GM19372 (cell line): ENCODE data around the gene PIGM.

Experiments used
- ATAC-seq: cut with Tn5 transposase; IDR thresholded peaks from one replicate; pipeline ENCODE4 v1.9.1; 2021; ENCODE audit warnings: mild to moderate bottlenecking, low read depth, moderate library complexity; ENCODE audit not compliant: unreplicated experiment

Gene PIGM

DNA sequence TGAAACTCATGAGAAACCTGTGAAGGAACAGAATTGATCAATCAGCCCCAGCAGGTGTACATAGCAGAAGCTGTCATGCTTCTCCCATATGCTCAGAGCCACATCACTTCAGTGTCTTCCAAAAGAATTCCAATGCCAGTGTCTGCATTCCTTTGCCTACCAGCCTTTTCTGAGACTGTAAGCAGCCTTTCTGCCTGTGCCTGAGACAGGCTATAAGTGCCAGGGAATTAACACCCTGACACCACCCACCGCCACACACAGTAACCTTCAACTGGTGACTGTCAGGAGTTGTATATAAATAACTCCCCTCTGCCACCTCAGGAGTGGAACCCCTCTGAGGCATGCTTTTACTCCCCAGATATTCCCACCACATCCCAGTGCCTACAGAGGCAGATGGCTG lies 39.6 kb downstream of the PIGM start:
- ATAC-seq, result no peak

DNA sequence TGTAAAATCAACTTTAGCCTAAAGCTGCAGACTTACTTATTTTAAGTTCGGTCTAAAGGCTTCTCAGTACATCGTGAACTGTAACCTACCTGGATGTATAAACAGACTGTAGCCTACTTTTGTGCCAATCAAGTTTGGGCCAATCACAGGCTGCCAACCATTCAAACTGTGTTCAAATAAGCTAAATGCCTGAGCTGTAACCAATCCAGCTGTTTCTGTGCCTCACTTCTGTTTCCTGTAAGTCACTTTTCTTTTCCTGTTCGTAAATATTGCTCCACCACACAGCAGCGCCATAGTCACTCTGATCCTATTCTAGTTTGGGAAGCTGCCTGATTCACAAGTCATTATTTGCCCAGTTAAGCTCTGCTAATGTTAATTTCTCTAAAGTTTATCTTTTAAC lies 40.3 kb downstream of the PIGM start:
- ATAC-seq, result no peak

DNA sequence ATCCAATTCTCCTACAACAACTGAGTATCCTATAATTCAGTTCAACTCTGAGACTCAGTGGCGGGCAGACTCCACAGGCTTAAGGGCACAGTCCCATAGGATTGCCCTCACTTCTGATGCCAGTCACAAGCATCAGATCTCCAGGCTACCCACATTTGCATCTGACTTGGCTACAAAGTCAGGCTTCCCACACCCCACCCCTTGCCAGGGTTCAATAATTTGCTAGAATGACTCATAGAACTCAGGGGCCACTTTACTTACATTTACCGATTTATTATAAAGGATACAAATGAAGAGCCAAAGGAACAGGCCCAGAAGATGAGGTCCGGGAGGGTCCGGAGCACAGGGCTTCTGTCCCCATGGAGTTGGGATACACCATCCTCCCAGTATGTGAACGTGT lies 41.8 kb downstream of the PIGM start:
- ATAC-seq, result no peak

DNA sequence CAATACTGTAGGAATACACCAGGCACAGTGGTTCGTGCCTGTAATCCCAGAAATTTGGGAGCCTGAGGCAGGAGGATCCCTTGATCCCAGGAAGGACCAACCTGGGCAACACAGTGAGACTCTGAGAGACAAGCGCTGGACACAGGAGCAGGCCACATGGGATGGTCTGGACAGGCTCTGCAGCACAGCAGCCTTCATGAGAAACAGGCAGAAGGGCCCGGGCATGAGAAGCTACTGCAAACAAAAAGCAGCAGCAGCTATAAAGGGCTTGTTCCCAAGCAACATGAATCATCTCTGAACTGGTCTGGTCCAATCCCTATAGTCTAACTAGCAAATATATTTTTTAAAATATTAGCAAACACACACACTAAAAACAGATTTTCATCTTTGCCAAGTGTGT lies 42.2 kb downstream of the PIGM start:
- ATAC-seq, result no peak

DNA sequence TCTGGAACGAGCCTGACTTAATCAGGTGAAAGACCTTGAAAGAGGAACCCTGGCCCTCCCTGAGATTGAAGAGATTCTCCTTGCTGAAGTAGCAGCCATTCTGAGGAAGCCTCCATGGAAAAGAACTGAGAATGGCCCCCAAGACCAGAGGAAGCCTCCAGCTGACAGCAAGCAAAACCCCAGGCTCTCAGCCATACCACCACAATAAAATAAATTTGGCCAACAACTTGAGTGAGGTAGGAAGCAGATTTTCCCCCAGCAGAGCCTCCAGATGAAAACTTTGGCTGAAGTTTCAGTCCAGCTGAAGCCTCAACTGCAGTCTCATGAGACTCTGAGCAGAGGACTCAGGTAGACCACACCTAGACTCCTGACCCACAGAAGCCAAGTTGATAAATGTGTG lies 43.8 kb downstream of the PIGM start:
- no peak for ATAC-seq

DNA sequence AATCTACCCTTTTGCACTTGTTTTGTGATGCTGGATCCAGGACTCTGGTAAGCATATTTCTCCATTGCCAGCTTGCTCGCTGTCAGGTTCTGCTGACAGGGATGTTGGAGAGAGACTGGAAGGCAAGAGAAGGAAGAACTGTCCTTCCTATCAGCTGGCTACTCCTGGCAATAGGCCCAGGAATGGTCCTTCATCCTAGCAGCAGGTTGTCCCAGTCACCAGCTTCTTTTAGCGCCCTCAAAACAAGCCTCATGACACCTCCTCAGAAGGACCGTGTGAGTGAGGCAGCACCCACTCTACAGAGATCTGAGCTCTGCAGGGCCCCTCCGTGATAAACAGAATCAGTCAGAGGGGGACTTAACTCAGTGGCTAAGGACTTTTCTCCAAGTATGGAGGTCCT lies 44.6 kb downstream of the PIGM start:
- no peak for ATAC-seq

DNA sequence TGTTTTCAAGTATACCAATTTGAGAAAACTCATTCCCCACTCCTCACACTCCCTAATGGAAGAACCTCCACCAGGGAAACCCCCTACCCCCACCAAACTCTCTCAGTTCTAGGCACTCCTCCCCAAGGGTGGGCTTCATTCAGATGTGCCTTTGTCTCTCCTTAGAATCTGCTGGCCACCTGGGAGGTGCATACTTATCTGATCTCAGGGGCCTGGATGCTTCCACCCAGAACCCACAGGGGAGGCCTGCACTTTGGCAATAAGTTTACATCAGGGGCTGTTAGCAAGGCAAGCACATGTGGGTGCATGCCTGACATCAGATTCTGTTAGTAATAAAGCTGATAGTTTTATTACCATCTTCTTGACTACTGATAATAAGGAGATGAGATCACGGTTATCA lies 45.3 kb downstream of the PIGM start:
- ATAC-seq, result no peak

DNA sequence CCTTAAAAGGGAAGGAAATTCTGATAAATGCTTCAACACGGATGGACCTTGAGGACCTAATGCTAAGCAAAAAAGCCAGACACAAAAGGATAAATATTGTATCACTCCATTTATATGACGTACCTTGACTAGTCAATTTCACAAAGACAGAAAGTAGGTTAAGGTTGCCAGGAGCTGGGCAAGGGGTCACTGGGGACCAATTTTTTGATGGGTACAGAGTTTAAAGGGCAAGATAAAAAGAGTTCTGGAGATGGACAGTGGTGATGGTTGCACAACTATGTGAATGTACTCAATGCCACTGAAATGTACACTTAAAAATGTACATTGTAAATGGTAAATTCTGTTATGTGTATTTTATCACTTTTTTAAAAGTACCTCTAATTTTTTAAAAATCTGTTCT lies 45.7 kb downstream of the PIGM start:
- ATAC-seq, result no peak

DNA sequence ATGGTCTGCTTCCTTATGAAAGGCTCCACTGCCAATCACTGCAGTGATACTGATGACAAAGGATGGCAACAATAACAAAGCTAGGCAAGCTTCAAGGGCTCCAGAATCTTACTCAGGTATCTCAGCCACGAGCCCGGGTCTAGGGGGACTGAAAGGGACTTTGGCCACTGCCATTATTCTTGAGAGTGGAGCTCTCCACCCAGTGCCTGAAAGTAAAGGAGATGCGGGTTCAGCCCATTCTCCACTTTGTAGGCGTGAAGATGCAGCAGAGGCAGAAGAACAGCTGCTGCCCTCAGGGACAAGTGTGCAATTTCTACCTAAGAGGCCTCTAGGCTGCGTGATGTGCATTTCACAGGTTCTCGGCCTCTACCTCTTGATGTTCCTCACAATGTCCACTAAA lies 46.3 kb downstream of the PIGM start:
- ATAC-seq, result no peak

DNA sequence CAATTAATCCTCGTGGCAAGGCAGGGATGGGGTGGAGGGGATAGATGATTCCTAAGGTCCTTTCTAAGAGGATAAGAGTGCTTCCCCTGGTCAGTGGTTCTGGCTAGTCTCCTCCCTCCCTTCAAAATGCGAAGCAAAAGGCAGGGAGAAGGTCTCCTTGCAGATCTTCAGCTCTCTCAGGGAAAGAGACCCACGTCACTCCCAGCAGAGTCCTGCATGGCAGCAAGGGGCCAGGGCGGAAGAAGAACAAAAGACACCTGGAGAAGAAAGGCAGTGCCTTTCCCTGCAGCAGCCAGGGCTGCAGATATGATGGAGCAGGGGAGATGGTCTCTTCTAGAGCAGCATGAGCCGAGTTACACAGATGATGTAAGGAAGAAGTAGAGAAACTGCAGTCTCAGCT lies 48.1 kb downstream of the PIGM start:
- no peak for ATAC-seq

DNA sequence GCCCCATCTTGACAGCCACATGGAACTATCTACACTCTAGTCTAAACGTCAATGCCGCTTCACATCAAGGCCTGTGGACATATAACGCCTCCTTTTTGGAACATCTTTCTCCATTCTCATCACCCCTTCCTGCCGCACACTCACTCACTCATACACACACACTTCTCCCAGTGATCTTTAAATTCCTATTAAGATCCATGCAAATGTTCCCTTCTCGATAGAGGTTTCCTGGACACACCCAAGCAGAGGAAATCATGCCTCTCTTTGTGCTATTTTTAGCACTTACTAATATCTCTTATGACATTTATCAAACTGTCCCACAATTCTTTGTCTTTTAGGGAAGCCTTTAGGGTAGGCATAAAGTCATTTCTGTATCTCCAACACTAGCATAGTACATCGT lies 49.5 kb downstream of the PIGM start:
- no peak for ATAC-seq

DNA sequence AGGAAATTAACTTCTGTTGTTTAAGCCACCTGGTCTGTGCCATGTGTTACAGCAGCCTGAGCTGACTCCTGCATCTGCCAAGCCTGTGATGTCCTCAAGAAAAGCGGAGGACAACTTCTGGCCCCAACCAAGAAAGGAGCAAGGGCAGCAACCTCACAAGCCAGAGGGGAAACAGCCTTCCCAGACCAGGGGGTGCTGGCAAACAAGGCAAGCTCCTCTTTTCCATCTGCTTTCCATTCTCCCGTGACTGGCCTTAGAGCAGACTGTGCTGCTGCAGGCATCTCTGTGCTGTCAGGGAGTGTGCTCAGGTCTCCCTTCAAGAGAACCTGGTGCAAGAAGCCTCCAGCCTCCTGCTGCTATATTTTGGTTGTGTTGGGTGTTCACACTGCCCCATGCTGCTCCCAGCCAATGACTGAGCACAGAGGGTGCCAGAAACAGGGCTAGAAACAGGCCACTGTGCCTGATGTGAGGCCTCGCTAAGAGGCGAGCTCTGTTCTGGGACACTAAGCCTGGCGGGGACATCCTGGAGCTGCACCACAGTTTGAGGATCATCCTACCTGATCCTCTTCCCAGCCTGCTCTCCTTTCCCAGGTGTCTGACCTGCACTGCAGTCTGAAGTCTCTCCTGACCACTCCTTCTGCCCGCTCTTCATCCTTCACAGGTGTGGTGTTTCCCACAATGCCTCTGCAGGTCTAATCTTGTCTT lies 50.3 kb downstream of the PIGM start:
- no peak for ATAC-seq

DNA sequence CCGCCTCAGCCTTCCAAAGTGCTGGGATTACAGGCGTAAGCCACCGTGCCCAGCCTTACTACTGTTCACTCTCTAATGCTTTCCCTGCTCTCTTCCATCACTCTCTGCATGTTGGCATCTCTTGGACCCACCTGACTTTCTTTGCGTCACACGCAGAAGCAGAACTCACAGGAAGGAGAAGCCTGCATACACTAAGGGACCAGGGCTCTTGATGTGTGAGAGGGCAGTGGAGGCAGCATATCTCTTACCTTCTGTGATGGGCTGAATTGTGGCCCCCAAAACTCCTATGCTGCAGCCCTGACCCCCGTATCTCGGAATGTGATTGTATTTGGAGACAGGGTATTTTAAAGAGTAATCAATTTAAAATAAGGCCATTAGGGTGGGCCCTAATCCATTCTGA lies 51.0 kb downstream of the PIGM start:
- no peak for ATAC-seq

DNA sequence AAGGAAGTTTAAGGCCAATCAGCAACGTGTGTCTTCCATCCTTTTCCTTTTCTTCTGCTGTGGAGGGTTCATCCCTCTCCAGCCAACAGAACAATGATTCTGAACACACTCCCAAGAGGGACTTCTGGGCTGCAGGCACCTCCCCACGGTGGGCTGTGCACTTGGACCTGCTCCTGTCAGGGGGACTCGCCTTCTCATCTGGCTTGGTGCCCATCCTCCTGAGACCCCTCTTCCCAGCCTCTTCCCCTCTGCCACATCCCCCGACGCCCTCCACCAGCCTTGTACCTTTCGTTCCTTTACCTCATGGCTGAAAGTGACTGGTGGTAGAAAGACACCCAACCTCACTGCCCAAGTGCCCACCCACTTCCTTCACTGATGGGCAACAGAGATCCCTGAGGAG lies 51.7 kb downstream of the PIGM start:
- ATAC-seq, result no peak

DNA sequence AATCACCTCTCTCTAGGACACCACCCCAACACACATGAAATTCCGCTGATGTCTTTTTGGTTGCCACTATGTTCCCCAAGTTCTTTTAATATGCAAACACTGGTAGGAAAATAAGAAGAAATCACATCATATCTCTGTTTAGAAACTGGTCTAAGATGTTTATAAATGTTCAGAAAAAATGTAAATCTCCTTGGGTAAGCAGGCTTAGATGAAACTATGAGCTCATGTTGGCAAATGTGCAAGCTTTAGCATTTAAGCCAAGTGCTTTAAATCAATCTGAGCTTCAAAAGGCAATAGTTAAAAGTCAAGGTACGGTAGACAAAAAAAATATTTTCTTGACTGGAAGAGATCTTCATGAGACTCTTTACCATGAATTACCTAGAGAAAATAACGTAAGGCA lies 52.5 kb downstream of the PIGM start:
- no peak for ATAC-seq

DNA sequence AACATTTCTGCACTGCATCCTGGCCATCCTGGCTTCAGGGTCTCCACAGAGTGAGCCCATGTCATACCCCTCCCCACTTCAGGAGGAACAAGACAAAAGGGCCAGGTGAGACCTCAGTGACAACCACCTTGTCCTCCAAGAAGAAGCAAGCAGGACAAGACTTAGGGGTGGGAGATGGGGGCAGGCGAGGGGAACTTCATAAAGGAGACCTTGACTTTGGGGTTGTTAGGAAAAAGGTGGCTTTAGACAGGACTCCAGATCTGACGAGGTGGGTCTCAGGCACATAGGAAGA lies 53.7 kb downstream of the PIGM start:
- ATAC-seq, result no peak

DNA sequence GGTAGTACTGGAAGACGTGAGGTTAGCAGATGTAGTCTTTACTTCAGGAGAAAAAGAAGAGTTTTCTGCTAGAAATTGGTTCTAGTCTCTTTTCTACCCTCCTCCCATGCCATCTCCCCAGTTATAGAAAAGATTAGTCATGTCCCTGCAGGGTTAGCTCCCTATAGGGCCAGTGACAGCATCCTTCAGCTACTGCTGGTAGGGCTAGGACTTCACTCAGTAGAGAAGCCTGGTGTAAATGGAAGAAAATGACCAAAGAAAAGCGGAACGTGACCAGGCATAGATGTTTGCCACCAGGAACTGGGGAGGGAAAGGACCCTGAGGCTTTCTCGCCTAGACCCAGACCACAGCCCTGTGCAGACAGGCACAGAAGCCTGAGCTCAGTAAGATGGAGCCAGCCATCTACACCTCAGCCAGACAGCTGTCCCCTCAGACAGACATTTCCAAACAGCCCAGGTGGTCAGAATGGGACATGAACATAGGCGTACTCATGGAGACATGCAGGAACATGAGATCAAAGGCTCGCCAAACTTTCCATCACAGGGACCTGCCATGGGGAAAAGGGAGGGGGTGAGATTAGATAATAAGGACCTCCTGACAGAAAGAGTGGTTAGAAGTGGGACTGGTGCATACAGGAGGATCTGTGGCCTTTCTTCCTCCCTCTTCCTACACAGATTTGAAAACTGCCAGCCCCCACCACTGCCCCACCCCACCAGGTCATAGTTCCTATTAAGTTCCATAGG lies 54.3 kb downstream of the PIGM start:
- ATAC-seq, result no peak
